Pericardium fibroblast (primary cell): ENCODE results near the gene OOSP3. TPM values are rescaled to one million over a fixed set of nuclear protein-coding genes. Genes with fewer than 3 reads are reported as not detected.

Experiments used
- total RNA-seq: library from RNA; depleted of rRNA; stranded (reverse); fragments of >200 nt; gene quantifications from 2 replicates; pipeline ENCODE4 v1.2.3, GENCODE V29; 2015

The OOSP3 gene, protein sequence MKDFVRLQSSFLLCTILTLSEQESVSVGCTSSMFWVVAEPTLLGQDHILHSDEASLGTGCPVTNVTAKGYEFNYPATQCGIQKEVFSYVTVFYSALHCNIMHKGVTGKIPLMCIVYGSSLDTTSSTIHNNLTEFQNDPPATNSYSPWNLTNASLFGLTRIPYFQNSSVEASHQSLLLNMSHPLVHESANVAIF
- not detected in 2 replicates for total RNA-seq

DNA sequence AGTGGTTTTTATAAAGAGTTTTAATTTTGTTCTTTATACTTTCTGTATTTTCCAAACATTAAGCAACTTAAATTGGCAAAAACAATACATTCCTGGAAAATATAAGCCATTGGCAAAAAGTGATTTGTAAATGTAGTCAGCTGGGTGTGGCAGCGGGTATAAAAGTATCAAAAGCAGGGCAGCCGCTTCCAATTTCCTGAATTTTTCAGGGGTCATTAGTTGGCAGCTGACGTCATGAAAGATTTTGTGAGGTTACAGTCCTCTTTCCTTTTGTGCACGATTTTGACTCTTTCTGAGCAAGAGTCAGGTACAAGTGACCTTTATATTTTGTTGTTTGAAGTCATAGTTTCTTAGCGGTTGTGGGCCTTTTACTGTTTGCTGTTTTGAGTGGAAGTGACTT is at the start of gene OOSP3:
Gene OOSP3 (plus strand): TSS at position 208 of the 400 bp plus-strand sequence. CDS start 27 bp downstream, at position 235.

GRCh38 chr11:59845399-59845798 is 33.2 kb upstream of the OOSP3 start, which contains the start of gene CBLIF:
TSS of gene CBLIF (minus strand) at chr11:59845499. CDS start at chr11:59845453, 46 bp downstream.

GRCh38 chr11:59866397-59866796 is 12.2 kb upstream of the OOSP3 start, which contains the start of gene TCN1:
TSS of gene TCN1 (minus strand) at chr11:59866487. CDS start at chr11:59866470, 17 bp downstream.

GRCh38 chr11:59938132-59938531 is 59.5 kb downstream of the OOSP3 start, which contains the start of gene OOSP1:
TSS of gene OOSP1 (plus strand) at chr11:59938432. CDS start at chr11:59938455, 23 bp downstream.

Other genes starting within 250 kb of the OOSP3 start
- gene PATL1, start 209.7 kb upstream of the OOSP3 start, total RNA-seq, result 10.5 and 12.3 TPM in 2 replicates
- gene OR10V1, start 164.9 kb upstream of the OOSP3 start, total RNA-seq, result not detected in 2 replicates
- gene STX3, start 123.4 kb upstream of the OOSP3 start, total RNA-seq, result 10.1 and 21.7 TPM in 2 replicates
- gene MRPL16, start 68.0 kb upstream of the OOSP3 start, total RNA-seq, result 37.4 and 49.9 TPM in 2 replicates
- not detected in 2 replicates for gene CBLIF, start 33.3 kb upstream of the OOSP3 start, total RNA-seq
- gene TCN1, start 12.3 kb upstream of the OOSP3 start, total RNA-seq, result not detected in 2 replicates
- not detected in 2 replicates for gene OOSP1, start 59.6 kb downstream of the OOSP3 start, total RNA-seq
- not detected in 2 replicates for gene OOSP4A, start 85.3 kb downstream of the OOSP3 start, total RNA-seq
- gene OOSP4B, start 138.4 kb downstream of the OOSP3 start, total RNA-seq, result not detected in 2 replicates
- not detected in 2 replicates for gene OOSP2, start 161.6 kb downstream of the OOSP3 start, total RNA-seq
- not detected in 2 replicates for gene MS4A3, start 177.9 kb downstream of the OOSP3 start, total RNA-seq
- gene MS4A2, start 209.9 kb downstream of the OOSP3 start, total RNA-seq, result not detected in 2 replicates